ENCODE measurements around the gene HAUS8.
A peak's percentile ranks its signal among the peaks of the same experiment; 100 is the strongest.

The HAUS8 gene

GRCh38 chr19:17121736-17122293 is 46.6 kb upstream of the HAUS8 start:
- peaks cover 23% of the 10 kb centered on the region for H3K36me3 ChIP-seq (ENCODE audit: control insufficient read depth, low read length)
- H3K9me2 ChIP-seq (replicated peaks; ENCODE audit: control insufficient read depth, low read length): no peaks in the 10 kb centered on the region
- TF ChIP-seq EZH2phosphoT487 (IDR thresholded peaks at IDR 0.05; ENCODE audit: borderline replicate concordance, low read length) (no peak), CTCF (IDR thresholded peaks at IDR 0.05; ENCODE audit: low read depth, low read length, poor library complexity, severe bottlenecking) (no peak)
- no peak overlapping the region for H3K4me3 ChIP-seq (ENCODE audit: low read length)
- no peaks in the 10 kb centered on the region for H3K27me3 ChIP-seq (ENCODE audit: control insufficient read depth, low read length)
- H3K4me1 ChIP-seq (ENCODE audit: control insufficient read depth, low read length): peaks cover 52% of the 10 kb centered on the region
- peaks cover 62% of the 10 kb centered on the region for H3K79me2 ChIP-seq (ENCODE audit: control insufficient read depth, low read length)
- peak overlapping the region; percentile 13; the same call in 1 of the 2 replicates for H3K4me2 ChIP-seq (ENCODE audit: low read length)
- H3K9me3 ChIP-seq (ENCODE audit: control insufficient read depth, insufficient read depth, low read length): no peaks in the 10 kb centered on the region
- H4K20me1 ChIP-seq (ENCODE audit: control insufficient read depth, insufficient read depth, low read depth, low read length): no peaks in the 10 kb centered on the region
- peaks cover 19% of the 10 kb centered on the region for H3F3A ChIP-seq (ENCODE audit: control insufficient read depth, insufficient read depth)
- H3K27ac ChIP-seq (ENCODE audit: low read depth, low read length): no peak overlapping the region

- TF ChIP-seq EZH2phosphoT487 (IDR thresholded peaks at IDR 0.05; ENCODE audit: borderline replicate concordance, low read length) (no peak), CTCF (IDR thresholded peaks at IDR 0.05; ENCODE audit: low read depth, low read length, poor library complexity, severe bottlenecking) (no peak)
- Histone ChIP-seq H3K27me3 (ENCODE audit: control insufficient read depth, low read length) (no peaks in the 10 kb centered on the region), H3K4me3 (ENCODE audit: low read length) (no peak overlapping the region), H3K4me1 (ENCODE audit: control insufficient read depth, low read length) (peaks cover 36% of the 10 kb centered on the region), H3K27ac (ENCODE audit: low read depth, low read length) (no peak overlapping the region), H4K20me1 (ENCODE audit: control insufficient read depth, insufficient read depth, low read depth, low read length) (no peaks in the 10 kb centered on the region), H3K4me2 (ENCODE audit: low read length) (no peak overlapping the region), H3K9me3 (ENCODE audit: control insufficient read depth, insufficient read depth, low read length) (no peaks in the 10 kb centered on the region), H3F3A (ENCODE audit: control insufficient read depth, insufficient read depth) (peaks cover 8% of the 10 kb centered on the region; the same call in 1 of the 2 replicates), H3K79me2 (ENCODE audit: control insufficient read depth, low read length) (peaks cover 67% of the 10 kb centered on the region), H3K36me3 (ENCODE audit: control insufficient read depth, low read length) (peaks cover 33% of the 10 kb centered on the region), H3K9me2 (replicated peaks; ENCODE audit: control insufficient read depth, low read length) (no peaks in the 10 kb centered on the region)
Observed at GRCh38 chr19:17118957-17119356, 43.7 kb upstream of the HAUS8 start.

- Histone ChIP-seq H4K20me1 (ENCODE audit: control insufficient read depth, insufficient read depth, low read depth, low read length) (no peaks in the 10 kb centered on the region), H3K9me3 (ENCODE audit: control insufficient read depth, insufficient read depth, low read length) (no peaks in the 10 kb centered on the region), H3K9me2 (replicated peaks; ENCODE audit: control insufficient read depth, low read length) (no peaks in the 10 kb centered on the region), H3K4me3 (ENCODE audit: low read length) (no peak overlapping the region), H3F3A (ENCODE audit: control insufficient read depth, insufficient read depth) (no peaks in the 10 kb centered on the region), H3K4me1 (ENCODE audit: control insufficient read depth, low read length) (peaks cover 27% of the 10 kb centered on the region), H3K79me2 (ENCODE audit: control insufficient read depth, low read length) (peaks cover 74% of the 10 kb centered on the region), H3K27me3 (ENCODE audit: control insufficient read depth, low read length) (no peaks in the 10 kb centered on the region), H3K4me2 (ENCODE audit: low read length) (no peak overlapping the region), H3K27ac (ENCODE audit: low read depth, low read length) (no peak overlapping the region), H3K36me3 (ENCODE audit: control insufficient read depth, low read length) (peaks cover 27% of the 10 kb centered on the region)
- no peak for TF ChIP-seq EZH2phosphoT487 (IDR thresholded peaks at IDR 0.05; ENCODE audit: borderline replicate concordance, low read length)
Observed at GRCh38 chr19:17116996-17117702, 41.9 kb upstream of the HAUS8 start.

GRCh38 chr19:17114414-17114831 is 39.2 kb upstream of the HAUS8 start:
- H3K4me3 ChIP-seq (ENCODE audit: low read length): no peak overlapping the region
- H3K36me3 ChIP-seq (ENCODE audit: control insufficient read depth, low read length): peaks cover 44% of the 10 kb centered on the region
- H3F3A ChIP-seq (ENCODE audit: control insufficient read depth, insufficient read depth): no peaks in the 10 kb centered on the region
- no peak overlapping the region for H3K27ac ChIP-seq (ENCODE audit: low read depth, low read length)
- no peaks in the 10 kb centered on the region; the same call in 1 of the 2 replicates for H4K20me1 ChIP-seq (ENCODE audit: control insufficient read depth, insufficient read depth, low read depth, low read length)
- no peaks in the 10 kb centered on the region for H3K9me2 ChIP-seq (replicated peaks; ENCODE audit: control insufficient read depth, low read length)
- H3K27me3 ChIP-seq (ENCODE audit: control insufficient read depth, low read length): no peaks in the 10 kb centered on the region
- no peaks in the 10 kb centered on the region for H3K9me3 ChIP-seq (ENCODE audit: control insufficient read depth, insufficient read depth, low read length)
- H3K79me2 ChIP-seq (ENCODE audit: control insufficient read depth, low read length): peaks cover 83% of the 10 kb centered on the region
- H3K4me2 ChIP-seq (ENCODE audit: low read length): no peak overlapping the region
- peaks cover 30% of the 10 kb centered on the region for H3K4me1 ChIP-seq (ENCODE audit: control insufficient read depth, low read length)
- TF ChIP-seq EZH2phosphoT487 (IDR thresholded peaks at IDR 0.05; ENCODE audit: borderline replicate concordance, low read length) (no peak), CTCF (IDR thresholded peaks at IDR 0.05; ENCODE audit: low read depth, low read length, poor library complexity, severe bottlenecking) (no peak)
